Stimulated activated CD4-positive, alpha-beta T cell treated with anti-CD3 and anti-CD28 coated beads, Interleukin-12 subunit alpha, Interleukin-12 subunit beta, amount 100 ng/mL, for 48 hours (primary cell): ENCODE results near the gene MYO1B.

Experiments used
- DNase-seq, 3 donors: peaks; one replicate each; pipeline ENCODE4 v3.0.0-alpha.2; 2020; ENCODE audit warnings: low read depth in 2 of 3, low spot score in 1 of 3

Gene MYO1B

GRCh38 chr2:191319186-191319585, 74.0 kb downstream of the MYO1B start:
- no peak for DNase-seq

- DNase-seq = no peak
Measured at GRCh38 chr2:191320881-191321280, 75.7 kb downstream of the MYO1B start.

- peak in 1 of 3 donors; percentile 2 for DNase-seq
Measured at GRCh38 chr2:191321861-191322662, 76.9 kb downstream of the MYO1B start.

GRCh38 chr2:191322828-191323506, 77.8 kb downstream of the MYO1B start:
- DNase-seq = no peak

GRCh38 chr2:191325651-191326365, 80.6 kb downstream of the MYO1B start:
- DNase-seq = no peak

- DNase-seq = no peak
Measured at GRCh38 chr2:191327484-191327883, 82.3 kb downstream of the MYO1B start.

- DNase-seq = no peak
Measured at GRCh38 chr2:191328150-191328809, 83.1 kb downstream of the MYO1B start.

GRCh38 chr2:191329841-191330240, 84.6 kb downstream of the MYO1B start:
- no peak for DNase-seq

GRCh38 chr2:191333911-191334357, 88.7 kb downstream of the MYO1B start:
- DNase-seq = no peak

GRCh38 chr2:191335875-191336464, 90.8 kb downstream of the MYO1B start:
- DNase-seq = no peak

- no peak for DNase-seq
Measured at GRCh38 chr2:191341436-191341835, 96.2 kb downstream of the MYO1B start.

GRCh38 chr2:191343796-191344338, 98.7 kb downstream of the MYO1B start:
- DNase-seq = no peak

- no peak for DNase-seq
Measured at GRCh38 chr2:191345788-191346187, 100.6 kb downstream of the MYO1B start.

GRCh38 chr2:191347154-191347553, 102.0 kb downstream of the MYO1B start:
- DNase-seq = no peak

GRCh38 chr2:191347881-191348280, 102.7 kb downstream of the MYO1B start:
- no peak for DNase-seq

GRCh38 chr2:191349990-191350389, 104.8 kb downstream of the MYO1B start:
- DNase-seq = no peak

GRCh38 chr2:191350826-191351225, 105.6 kb downstream of the MYO1B start:
- DNase-seq = no peak

GRCh38 chr2:191351298-191351697, 106.1 kb downstream of the MYO1B start:
- no peak for DNase-seq

GRCh38 chr2:191351921-191352320, 106.7 kb downstream of the MYO1B start:
- no peak for DNase-seq

- DNase-seq = no peak
Measured at GRCh38 chr2:191352536-191352935, 107.3 kb downstream of the MYO1B start.
